OCI-LY1 (cell line): Measurements from ENCODE around the gene HEPACAM.

Experiments
- H2AFZ ChIP-seq: fragments of 200-600 bp; sonication (generic), shearing (Covaris generic); 2 replicates; pipeline ENCODE4 v1.6.0; 2014; ENCODE audit warnings: antibody characterized with exemption, mild to moderate bottlenecking, low read length
- H3F3A ChIP-seq: fragments of 200-600 bp; sonication (generic), shearing (Covaris generic); 2 replicates; pipeline ENCODE4 v1.6.0; 2014; ENCODE audit warnings: mild to moderate bottlenecking, antibody characterized with exemption, low read length, moderate library complexity; ENCODE audit not compliant: insufficient read depth
- H3K27ac ChIP-seq: fragments of 200-600 bp; sonication (generic); 2 replicates; pipeline ENCODE4 v1.5.1; 2014; ENCODE audit warnings: low read length, mixed run types, mild to moderate bottlenecking, low read depth; ENCODE audit not compliant: poor library complexity, severe bottlenecking
- H3K27me3 ChIP-seq: fragments of 200-600 bp; sonication (generic); 2 replicates; pipeline ENCODE4 v1.6.0; 2014; ENCODE audit warnings: antibody characterized with exemption, mild to moderate bottlenecking, low read length, moderate library complexity; ENCODE audit not compliant: insufficient read depth
- H3K36me3 ChIP-seq: fragments of 200-600 bp; sonication (generic); 2 replicates; pipeline ENCODE4 v1.6.1; 2014; ENCODE audit warnings: mild to moderate bottlenecking, antibody characterized with exemption, low read length, moderate library complexity, mixed read lengths; ENCODE audit not compliant: insufficient read depth
- H3K4me1 ChIP-seq: fragments of 200-600 bp; sonication (generic); 2 replicates; pipeline ENCODE4 v1.5.1; 2014; ENCODE audit warnings: mild to moderate bottlenecking, low read length, moderate library complexity; ENCODE audit not compliant: insufficient read depth, severe bottlenecking
- H3K4me2 ChIP-seq: fragments of 200-600 bp; sonication (generic), shearing (Covaris generic); 2 replicates; pipeline ENCODE4 v1.6.1; 2014; ENCODE audit warnings: low read length
- H3K4me3 ChIP-seq: fragments of 200-600 bp; sonication (generic); 2 replicates; pipeline ENCODE4 v1.5.1; 2014; ENCODE audit warnings: low read length, low read depth, mild to moderate bottlenecking, mixed read lengths; ENCODE audit not compliant: poor library complexity, severe bottlenecking
- H3K79me2 ChIP-seq: fragments of 200-600 bp; shearing (Covaris generic); 2 replicates; pipeline ENCODE4 v1.6.1; 2016; ENCODE audit warnings: mixed run types, low read length, mixed read lengths; ENCODE audit not compliant: insufficient read depth
- H3K9ac ChIP-seq: fragments of 200-600 bp; sonication (generic), shearing (Covaris generic); 2 replicates; pipeline ENCODE4 v1.6.1; 2014; ENCODE audit warnings: mild to moderate bottlenecking, low read length, mixed read lengths
- H3K9me2 ChIP-seq: fragments of 200-600 bp; sonication (generic), shearing (Covaris generic); 2 replicates; pipeline ENCODE4 v1.6.1; 2014; ENCODE audit warnings: low read depth, mild to moderate bottlenecking, low read length, mixed read lengths
- H3K9me3 ChIP-seq: fragments of 200-600 bp; shearing (Covaris generic); 2 replicates; pipeline ENCODE4 v1.6.1; 2014; ENCODE audit warnings: low read length, mixed read lengths
- H4K20me1 ChIP-seq: fragments of 200-600 bp; sonication (generic), shearing (Covaris generic); 2 replicates; pipeline ENCODE4 v1.6.0; 2016; ENCODE audit warnings: mild to moderate bottlenecking, low read length; ENCODE audit not compliant: insufficient read depth
- CTCF ChIP-seq: fragments of 200-600 bp; sonication (generic), shearing (Covaris generic); IDR thresholded peaks from 2 replicates; pipeline ENCODE4 v1.5.1; 2017; ENCODE audit warnings: mild to moderate bottlenecking, antibody characterized with exemption, low read length, moderate library complexity, mixed read lengths
- EZH2 ChIP-seq: fragments of 200-600 bp; sonication (generic), shearing (Covaris generic); IDR thresholded peaks from 2 replicates; pipeline ENCODE4 v1.8.0; 2017; ENCODE audit warnings: borderline replicate concordance, mixed run types, mild to moderate bottlenecking, antibody characterized with exemption, low read length, moderate library complexity, mixed read lengths

HEPACAM gene

GRCh38 chr11:124876818-124877630 lies 58.8 kb downstream of the HEPACAM start:
- Histone ChIP-seq H3K27me3 (no peaks in the 10 kb centered on the region; the same call in 1 of the 2 replicates), H3K4me3 (peak overlapping the region; percentile 58), H3F3A (no peaks in the 10 kb centered on the region), H3K9me2 (no peaks in the 10 kb centered on the region), H3K79me2 (no peaks in the 10 kb centered on the region), H3K9me3 (no peaks in the 10 kb centered on the region), H3K9ac (no peak overlapping the region; the same call in 1 of the 2 replicates), H3K36me3 (no peaks in the 10 kb centered on the region), H3K4me1 (peaks cover 4% of the 10 kb centered on the region), H4K20me1 (no peaks in the 10 kb centered on the region), H3K27ac (no peak overlapping the region), H2AFZ (no peak overlapping the region), H3K4me2 (peak overlapping the region; percentile 75)
- no peak for TF ChIP-seq EZH2
- no peak for TF ChIP-seq CTCF

DNA sequence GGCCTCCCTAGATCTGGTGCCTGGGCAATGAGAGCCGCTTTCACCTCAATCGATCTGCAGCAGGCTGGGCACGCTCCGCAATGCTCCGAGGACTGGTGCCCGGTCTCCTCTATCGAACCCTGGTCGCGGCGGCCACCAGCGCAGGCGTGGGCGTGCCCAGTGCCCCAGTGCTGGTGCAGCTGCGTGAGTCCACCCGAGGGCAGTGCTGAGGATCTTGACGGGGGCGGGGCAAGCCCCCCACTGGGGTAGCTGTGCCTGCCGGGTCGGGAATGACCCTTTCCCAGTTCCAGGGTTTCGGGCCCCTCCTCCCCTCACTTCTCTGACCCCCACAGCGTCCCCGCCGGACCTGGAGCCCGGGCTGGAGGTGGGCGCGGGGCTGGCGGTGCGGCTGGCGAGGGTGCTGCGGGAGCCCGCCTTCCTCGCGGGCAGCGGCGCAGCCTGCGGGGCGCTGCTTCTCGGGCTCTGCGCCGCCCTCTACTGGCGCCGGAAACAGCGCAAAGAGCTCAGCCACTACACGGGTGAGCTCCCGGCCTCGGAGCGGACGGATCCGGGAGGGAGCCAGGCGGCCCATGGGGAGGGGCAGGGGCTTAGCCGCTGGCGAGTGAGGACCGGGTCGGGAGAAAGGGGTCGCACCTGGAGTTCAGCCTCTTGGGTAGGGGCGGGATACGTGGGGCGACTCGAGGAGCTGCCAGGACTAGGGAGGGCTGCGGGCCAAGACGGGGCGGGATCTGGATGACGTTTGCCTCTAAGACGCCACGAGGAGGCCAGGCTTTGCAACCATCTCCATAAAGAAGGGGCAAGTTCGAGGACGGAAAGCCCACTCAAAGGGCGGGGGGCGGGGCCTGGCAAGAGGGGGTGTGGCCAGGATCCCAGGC lies 59.7 kb downstream of the HEPACAM start:
- peak overlapping the region; percentile 40; the same call in 1 of the 2 replicates for H3K9ac ChIP-seq
- H3K4me1 ChIP-seq, result peaks cover 4% of the 10 kb centered on the region
- H3F3A ChIP-seq, result no peaks in the 10 kb centered on the region
- H3K36me3 ChIP-seq, result no peaks in the 10 kb centered on the region
- TF ChIP-seq EZH2, result no peak
- peak; percentile 55 for TF ChIP-seq CTCF
- H2AFZ ChIP-seq, result no peak overlapping the region
- H3K27me3 ChIP-seq, result no peaks in the 10 kb centered on the region; the same call in 1 of the 2 replicates
- H3K4me3 ChIP-seq, result peak overlapping the region; percentile 58
- peak overlapping the region; percentile 75 for H3K4me2 ChIP-seq
- H4K20me1 ChIP-seq, result no peaks in the 10 kb centered on the region
- H3K9me2 ChIP-seq, result no peaks in the 10 kb centered on the region
- H3K9me3 ChIP-seq, result no peaks in the 10 kb centered on the region
- H3K79me2 ChIP-seq, result no peaks in the 10 kb centered on the region
- H3K27ac ChIP-seq, result no peak overlapping the region

GRCh38 chr11:124875401-124875800 lies 60.4 kb downstream of the HEPACAM start:
- Histone ChIP-seq H3K27ac (no peak overlapping the region), H2AFZ (no peak overlapping the region), H3K4me1 (peaks cover 4% of the 10 kb centered on the region), H3K4me3 (no peak overlapping the region), H3K9ac (no peak overlapping the region), H3K9me2 (no peaks in the 10 kb centered on the region), H3K79me2 (no peaks in the 10 kb centered on the region), H3K27me3 (no peaks in the 10 kb centered on the region; the same call in 1 of the 2 replicates), H3F3A (no peaks in the 10 kb centered on the region), H3K36me3 (no peaks in the 10 kb centered on the region), H3K9me3 (no peaks in the 10 kb centered on the region), H3K4me2 (no peak overlapping the region), H4K20me1 (no peaks in the 10 kb centered on the region)
- TF ChIP-seq EZH2 (no peak), CTCF (no peak)
